ENCODE results near the gene KLB. TPM values are rescaled to one million over a fixed set of nuclear protein-coding genes. Genes with fewer than 3 reads are reported as not detected.
"Not testable (repeated sequence)": the region's sequence is repeated elsewhere in the genome, so short reads cannot be mapped to it uniquely, and the experiment has no call there.

KLB gene
- total RNA-seq, 1 experiment from 2014 or later, result not detected

GRCh38 chr4:39407584-39407885, 805 bp downstream of the KLB start (continued):
- TF ChIP-seq MAX (IDR thresholded peaks at IDR 0.05) (no peak), POLR2AphosphoS5 (IDR thresholded peaks at IDR 0.05; ENCODE audit: low read depth, low read length) (no peak)

GRCh38 chr4:39410415-39410814, 3.7 kb downstream of the KLB start:
- no peaks in the 10 kb centered on the region for H3K9me2 ChIP-seq (ENCODE audit: insufficient read depth)
- ChIA-PET RAD21 (ENCODE audit: low non-redundant PET in 1 of 2, low total read pairs in 2 of 2, uncharacterized antibody in 2 of 2, unreplicated experiment in 2 of 2) (no interaction called here), POLR2A (no interaction called here), CTCF (interaction anchor here (0.6 to 1.1 kb wide), 2 partner anchors 13 to 126 kb away, joined by 3 read pairs; no protein-coding TSS in a partner anchor)
- no peak overlapping the region for H3K4me2 ChIP-seq (ENCODE audit: low read length)
- no peak overlapping the region for H2AFZ ChIP-seq (ENCODE audit: low read depth, low read length, poor library complexity, severe bottlenecking)
- intact Hi-C loops (cut with micrococcal nuclease), result no loop called here
- no peaks in the 10 kb centered on the region for H3K4me1 ChIP-seq (ENCODE audit: control insufficient read depth in 1 of 2, insufficient read depth in 2 of 2, low read length in 2 of 2)
- DNase-seq (ENCODE audit: low read depth, low spot score) (no peak), ATAC-seq (no peak)
- H3K4me3 ChIP-seq (replicated peaks in 1 of 2; ENCODE audit: low read depth in 1 of 2, low read length in 2 of 2), result no peak overlapping the region
- H3K9ac ChIP-seq (ENCODE audit: low read length), result no peak overlapping the region
- no peaks in the 10 kb centered on the region for H3K79me2 ChIP-seq (ENCODE audit: insufficient read depth, low read length)
- H3K9me3 ChIP-seq (ENCODE audit: control insufficient read depth in 1 of 2, insufficient read depth in 1 of 2, low read depth in 1 of 2, low read length in 2 of 2), result no peaks in the 10 kb centered on the region
- H3K27ac ChIP-seq (ENCODE audit: low read depth, low read length), result no peak overlapping the region
- H3K36me3 ChIP-seq (ENCODE audit: control insufficient read depth in 1 of 2, insufficient read depth in 2 of 2, low read length in 2 of 2), result no peaks in the 10 kb centered on the region
- TF ChIP-seq ZBTB33 (IDR thresholded peaks at IDR 0.05; ENCODE audit: extremely low read depth, insufficient replicate concordance, low read length) (no peak), FOSL1 (IDR thresholded peaks at IDR 0.05; ENCODE audit: low read depth) (no peak), ATF3 (IDR thresholded peaks at IDR 0.05) (no peak), CTCF (IDR thresholded peaks at IDR 0.05 in 2 of 3, conservative IDR thresholded peaks at IDR 0.05 in 1 of 3; ENCODE audit: borderline replicate concordance in 1 of 3, insufficient read depth in 1 of 3, low read depth in 2 of 3, low read length in 2 of 3) (peak in 1 of 3 experiments; percentile 22; a peak in 1 of 6 replicates), POLR2A (IDR thresholded peaks at IDR 0.05; ENCODE audit: borderline replicate concordance, extremely low read depth, insufficient read depth, insufficient read length) (no peak), YY1 (IDR thresholded peaks at IDR 0.05; ENCODE audit: extremely low read depth, insufficient replicate concordance, low read depth, low read length) (no peak), RAD21 (IDR thresholded peaks at IDR 0.05; ENCODE audit: low read depth) (peak; percentile 46), TCF7L2 (IDR thresholded peaks at IDR 0.05; ENCODE audit: borderline replicate concordance, extremely low read depth, insufficient read depth, insufficient read length) (no peak), JUND (IDR thresholded peaks at IDR 0.05) (no peak), SIN3A (IDR thresholded peaks at IDR 0.05; ENCODE audit: low read depth) (no peak)
- no peaks in the 10 kb centered on the region for H4K20me1 ChIP-seq (ENCODE audit: insufficient read depth)
- no TSS peak for BruUV-seq (replicated peaks)
- no peaks in the 10 kb centered on the region for H3K27me3 ChIP-seq (ENCODE audit: insufficient read depth, low read length)

- H3K79me2 ChIP-seq (ENCODE audit: insufficient read depth, low read length); CTCF ChIA-PET; H3K27ac ChIP-seq (ENCODE audit: low read depth, low read length); DNase-seq (ENCODE audit: low read depth, low spot score); intact Hi-C loops (cut with micrococcal nuclease); H4K20me1 ChIP-seq (ENCODE audit: insufficient read depth); H3K9me3 ChIP-seq (ENCODE audit: control insufficient read depth in 1 of 2, insufficient read depth in 1 of 2, low read depth in 1 of 2, low read length in 2 of 2); RAD21 ChIA-PET (ENCODE audit: low non-redundant PET in 1 of 2, low total read pairs in 2 of 2, uncharacterized antibody in 2 of 2, unreplicated experiment in 2 of 2); H3K9ac ChIP-seq (ENCODE audit: low read length); H3K9me2 ChIP-seq (ENCODE audit: insufficient read depth); H3K4me1 ChIP-seq (ENCODE audit: control insufficient read depth in 1 of 2, insufficient read depth in 2 of 2, low read length in 2 of 2); H2AFZ ChIP-seq (ENCODE audit: low read depth, low read length, poor library complexity, severe bottlenecking); BruUV-seq (replicated peaks); H3K36me3 ChIP-seq (ENCODE audit: control insufficient read depth in 1 of 2, insufficient read depth in 2 of 2, low read length in 2 of 2); H3K4me3 ChIP-seq (replicated peaks in 1 of 2; ENCODE audit: low read depth in 1 of 2, low read length in 2 of 2); ATAC-seq; H3K27me3 ChIP-seq (ENCODE audit: insufficient read depth, low read length); H3K4me2 ChIP-seq (ENCODE audit: low read length): not testable (repeated sequence)
- POLR2A ChIA-PET, result interaction anchor here (0.6 kb wide), 1 partner anchor 1104 kb away, joined by 3 read pairs; no protein-coding TSS in a partner anchor
Measured at GRCh38 chr4:39411561-39411960, 4.8 kb downstream of the KLB start.

Data from HCT116 (cell line).